H1 (cell line): ENCODE results near the gene CAPZA3.

ENCODE experiments used
- BRCA1 ChIP-seq: IDR thresholded peaks from 2 replicates; pipeline ENCODE4 v1.6.1; 2012; ENCODE audit warnings: low read depth, low read length, improper control_type of control experiment
- EZH2 ChIP-seq: fragments of 200-600 bp; sonication (generic); IDR thresholded peaks from 2 replicates; pipeline ENCODE4 v1.7.1; 2012; ENCODE audit warnings: low read depth, mild to moderate bottlenecking, moderate library complexity, low read length, inconsistent platforms; ENCODE audit not compliant: severe bottlenecking

- no peak for TF ChIP-seq BRCA1
- no peak for TF ChIP-seq EZH2
Observed at GRCh38 chr12:18696971-18697602, 40.8 kb upstream of the CAPZA3 start.
